Kidney epithelial cell (primary cell): ENCODE results near the gene ASAP2. TPM values are rescaled to one million over a fixed set of nuclear protein-coding genes. Genes with fewer than 3 reads are reported as not detected.

Source experiments
- DNase-seq: peaks from one replicate; pipeline ENCODE4 v3.0.0-alpha.2; 2010; ENCODE audit warnings: low read depth
- H3K27me3 ChIP-seq: 2 replicates; pipeline ENCODE4 v1.6.0; 2011; ENCODE audit warnings: low read length; ENCODE audit not compliant: control insufficient read depth, insufficient read depth
- H3K36me3 ChIP-seq: 2 replicates; pipeline ENCODE4 v1.5.1; 2011; ENCODE audit warnings: low read length; ENCODE audit not compliant: control insufficient read depth, insufficient read depth
- H3K4me3 ChIP-seq: 2 replicates; pipeline ENCODE4 v1.5.1; 2011; ENCODE audit warnings: low read depth, mild to moderate bottlenecking, control low read depth, low read length
- total RNA-seq: library from RNA; depleted of rRNA; stranded (reverse); fragments of >200 nt; gene quantifications from 2 replicates; pipeline ENCODE4 v1.2.3, GENCODE V29; 2015
- TF ChIP-seq, protein P1 (sequence below): IDR thresholded peaks from 2 replicates; pipeline ENCODE4 v1.5.1; 2011; ENCODE audit warnings: mild to moderate bottlenecking, moderate library complexity, low read length, control low read depth, inconsistent platforms; ENCODE audit not compliant: insufficient read depth, poor library complexity, severe bottlenecking

The ASAP2 gene
- total RNA-seq, 1 donor from 2014 or later: 42.2 TPM

- H3K27me3 ChIP-seq: no peaks in the 10 kb centered on the region
- no peak overlapping the region for H3K4me3 ChIP-seq
- DNase-seq: no peak
- TF ChIP-seq, protein P1, sequence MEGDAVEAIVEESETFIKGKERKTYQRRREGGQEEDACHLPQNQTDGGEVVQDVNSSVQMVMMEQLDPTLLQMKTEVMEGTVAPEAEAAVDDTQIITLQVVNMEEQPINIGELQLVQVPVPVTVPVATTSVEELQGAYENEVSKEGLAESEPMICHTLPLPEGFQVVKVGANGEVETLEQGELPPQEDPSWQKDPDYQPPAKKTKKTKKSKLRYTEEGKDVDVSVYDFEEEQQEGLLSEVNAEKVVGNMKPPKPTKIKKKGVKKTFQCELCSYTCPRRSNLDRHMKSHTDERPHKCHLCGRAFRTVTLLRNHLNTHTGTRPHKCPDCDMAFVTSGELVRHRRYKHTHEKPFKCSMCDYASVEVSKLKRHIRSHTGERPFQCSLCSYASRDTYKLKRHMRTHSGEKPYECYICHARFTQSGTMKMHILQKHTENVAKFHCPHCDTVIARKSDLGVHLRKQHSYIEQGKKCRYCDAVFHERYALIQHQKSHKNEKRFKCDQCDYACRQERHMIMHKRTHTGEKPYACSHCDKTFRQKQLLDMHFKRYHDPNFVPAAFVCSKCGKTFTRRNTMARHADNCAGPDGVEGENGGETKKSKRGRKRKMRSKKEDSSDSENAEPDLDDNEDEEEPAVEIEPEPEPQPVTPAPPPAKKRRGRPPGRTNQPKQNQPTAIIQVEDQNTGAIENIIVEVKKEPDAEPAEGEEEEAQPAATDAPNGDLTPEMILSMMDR: no peak
- no peaks in the 10 kb centered on the region for H3K36me3 ChIP-seq
Observed at GRCh38 chr2:9359463-9359862, 152.9 kb downstream of the ASAP2 start.

DNA sequence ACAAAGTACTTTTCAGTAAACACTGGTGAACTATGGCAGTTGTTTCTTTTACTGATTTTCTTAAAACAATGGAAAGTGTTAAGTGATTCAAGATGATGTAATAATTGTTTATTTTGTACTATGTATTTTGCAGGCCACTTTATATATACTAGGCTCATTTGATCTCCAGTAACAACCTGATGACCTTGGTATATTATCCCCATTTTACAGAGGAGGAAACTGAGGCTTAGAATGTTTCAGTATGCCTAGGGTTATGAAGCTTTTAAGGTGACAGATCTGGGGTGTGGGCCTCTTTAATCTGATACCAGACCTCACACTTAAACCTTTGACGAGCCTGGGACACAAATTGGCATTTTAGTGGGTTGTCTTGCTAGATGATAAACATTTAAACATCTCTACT, 153.5 kb downstream of the ASAP2 start:
- DNase-seq: no peak
- Histone ChIP-seq H3K4me3 (no peak overlapping the region), H3K27me3 (no peaks in the 10 kb centered on the region), H3K36me3 (no peaks in the 10 kb centered on the region)
- TF ChIP-seq, protein P1: no peak

DNA sequence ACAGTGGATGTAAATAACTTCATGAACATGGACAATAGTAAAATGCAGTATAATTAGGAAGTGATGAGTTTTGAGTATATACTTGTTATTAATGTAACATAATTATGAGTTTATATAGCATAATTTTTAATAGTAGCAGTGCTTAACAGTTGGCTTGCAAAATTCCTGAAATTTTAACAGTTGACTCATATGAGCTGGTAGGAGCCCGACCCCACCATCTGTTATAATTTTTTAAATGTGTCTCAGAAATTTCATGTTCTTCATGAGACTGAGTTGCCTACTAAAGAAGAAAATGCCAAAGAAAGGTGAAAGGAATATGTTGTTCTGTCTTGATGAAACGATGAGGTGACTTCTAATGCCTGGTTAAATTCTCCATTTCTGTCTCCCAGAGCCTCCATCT, 154.1 kb downstream of the ASAP2 start:
- H3K4me3 ChIP-seq: no peak overlapping the region
- TF ChIP-seq, protein P1: no peak
- H3K36me3 ChIP-seq: no peaks in the 10 kb centered on the region
- H3K27me3 ChIP-seq: no peaks in the 10 kb centered on the region
- DNase-seq: no peak

DNA sequence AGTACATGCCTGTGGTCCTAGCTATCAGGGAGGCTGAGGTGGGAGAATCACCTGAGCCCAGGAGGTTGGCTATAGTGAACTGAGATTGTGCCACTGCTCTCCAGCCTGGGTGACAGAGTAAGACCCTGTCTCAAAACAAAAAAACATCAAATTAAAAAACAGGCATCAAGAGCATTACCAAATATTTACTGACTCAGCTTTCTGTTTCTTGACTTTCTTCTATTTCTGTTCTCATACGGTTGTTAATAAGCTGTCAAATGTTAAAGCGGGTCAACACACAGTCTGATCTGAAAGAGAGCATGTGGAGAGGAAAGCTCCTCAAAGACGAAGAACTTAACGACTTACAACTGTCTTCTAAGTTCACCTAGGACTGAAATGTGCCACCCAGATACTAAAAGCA, 157.8 kb downstream of the ASAP2 start:
- TF ChIP-seq, protein P1: no peak
- no peak for DNase-seq
- Histone ChIP-seq H3K36me3 (no peaks in the 10 kb centered on the region), H3K4me3 (no peak overlapping the region), H3K27me3 (no peaks in the 10 kb centered on the region)

DNA sequence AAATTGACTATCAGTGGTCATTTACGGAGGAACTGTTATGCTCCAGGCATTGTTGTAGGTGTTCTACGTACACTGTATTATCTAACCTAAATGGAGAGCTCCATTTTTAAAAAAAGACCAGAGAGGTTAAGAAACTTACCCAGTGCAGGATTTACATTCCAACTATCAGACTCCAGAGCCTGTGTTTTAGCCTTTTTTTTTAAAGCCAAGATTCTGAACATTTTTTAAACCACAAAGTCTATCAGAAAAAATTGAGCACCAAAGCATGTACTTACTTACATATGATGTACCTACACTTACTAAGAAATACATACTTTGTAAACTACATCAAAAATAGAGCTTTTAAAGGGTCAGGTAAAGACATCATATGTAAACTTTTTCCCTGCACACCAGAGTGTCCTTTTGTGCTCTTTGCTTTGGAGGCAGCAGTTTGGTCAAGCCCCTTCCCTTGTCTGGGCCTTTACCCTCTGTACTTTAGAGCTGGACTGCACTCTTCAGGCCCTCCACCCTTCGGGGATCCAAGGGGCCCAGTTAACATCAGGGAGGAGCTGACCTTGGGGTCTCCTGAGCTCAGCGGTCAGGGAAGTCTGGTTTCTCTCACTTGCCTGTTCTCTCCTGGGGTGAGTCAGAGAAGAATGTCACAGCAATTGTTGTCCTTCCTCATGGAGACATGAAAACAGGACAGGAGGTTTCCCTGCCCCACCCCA, 158.3 kb downstream of the ASAP2 start:
- TF ChIP-seq, protein P1: no peak
- no peak for DNase-seq
- no peak overlapping the region for H3K4me3 ChIP-seq
- no peaks in the 10 kb centered on the region for H3K36me3 ChIP-seq
- no peaks in the 10 kb centered on the region for H3K27me3 ChIP-seq

DNA sequence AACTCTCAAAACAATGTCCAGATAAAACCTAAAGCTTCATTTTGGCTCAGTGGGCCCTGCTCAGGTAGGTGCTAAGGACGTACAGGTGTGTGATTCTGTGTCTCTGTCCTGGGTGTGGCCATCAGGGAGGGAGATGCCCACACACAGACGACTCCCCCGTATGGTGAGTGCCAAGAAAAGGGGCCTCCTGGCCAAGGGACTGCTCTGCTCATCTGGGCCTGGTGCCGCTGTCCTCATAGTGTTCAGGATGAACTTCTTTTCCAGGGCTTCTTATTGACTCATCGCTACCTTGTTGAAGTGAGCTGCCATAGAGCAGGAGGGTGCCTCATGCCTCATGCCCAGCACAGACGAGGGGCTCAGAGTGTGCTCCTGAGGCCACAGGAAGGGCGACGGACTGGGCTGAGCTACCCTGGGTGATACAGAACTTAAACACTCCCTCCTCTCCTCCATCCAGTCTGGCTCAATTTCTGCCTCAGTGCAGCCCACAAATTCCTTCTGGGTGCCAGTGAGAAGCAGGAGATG, 158.9 kb downstream of the ASAP2 start:
- DNase-seq: no peak
- H3K36me3 ChIP-seq: no peaks in the 10 kb centered on the region
- H3K4me3 ChIP-seq: no peak overlapping the region
- H3K27me3 ChIP-seq: no peaks in the 10 kb centered on the region
- TF ChIP-seq, protein P1: no peak
